ENCODE results near the gene TTC36. TPM values are rescaled to one million over a fixed set of nuclear protein-coding genes. Genes with fewer than 3 reads are reported as not detected.

Gene TTC36
- total and polyA plus RNA-seq, 2 experiments from 2014 or later = 3.1 to 4.9 TPM

GRCh38 chr11:118503216-118503615, 24.1 kb upstream of the TTC36 start:
- TF ChIP-seq CTCF (IDR thresholded peaks at IDR 0.05; ENCODE audit: poor library complexity) = no peak
- TF ChIP-seq EZH2 (IDR thresholded peaks at IDR 0.05; ENCODE audit: borderline replicate concordance) = no peak
- TF ChIP-seq EZH2phosphoT487 (IDR thresholded peaks at IDR 0.05; ENCODE audit: low read depth, severe bottlenecking, unreplicated experiment) = no peak
- Histone ChIP-seq H3K4me1 (ENCODE audit: insufficient read depth) (no peaks in the 10 kb centered on the region), H3K9me3 (ENCODE audit: low read depth) (no peaks in the 10 kb centered on the region), H3K27ac (no peak overlapping the region), H2AFZ (no peak overlapping the region), H3K27me3 (no peaks in the 10 kb centered on the region), H3K79me2 (no peaks in the 10 kb centered on the region), H4K20me1 (ENCODE audit: insufficient read depth, poor library complexity, severe bottlenecking) (no peaks in the 10 kb centered on the region), H3K36me3 (replicated peaks; ENCODE audit: insufficient read depth, low read depth) (no peaks in the 10 kb centered on the region), H3K4me2 (no peak overlapping the region), H3K9me2 (replicated peaks; ENCODE audit: insufficient read depth) (no peaks in the 10 kb centered on the region), H3K4me3 (no peak overlapping the region)
- 92% methylated on average over 3 of the region's 3 CpGs for WGBS (ENCODE audit: low lambda C conversion rate, missing lambda C conversion rate)
- no peak for DNase-seq (ENCODE audit: low spot score)

- WGBS (ENCODE audit: low lambda C conversion rate, missing lambda C conversion rate) = 92% methylated on average over 5 of the region's 5 CpGs
- TF ChIP-seq CTCF (IDR thresholded peaks at IDR 0.05; ENCODE audit: poor library complexity) (no peak), EZH2 (IDR thresholded peaks at IDR 0.05; ENCODE audit: borderline replicate concordance) (no peak), EZH2phosphoT487 (IDR thresholded peaks at IDR 0.05; ENCODE audit: low read depth, severe bottlenecking, unreplicated experiment) (no peak)
Observed at GRCh38 chr11:118511601-118512000, 15.7 kb upstream of the TTC36 start.

GRCh38 chr11:118514103-118514502, 13.2 kb upstream of the TTC36 start:
- Histone ChIP-seq H3K4me1 (ENCODE audit: insufficient read depth) (no peaks in the 10 kb centered on the region), H3K27ac (no peak overlapping the region), H2AFZ (no peak overlapping the region), H3K27me3 (no peaks in the 10 kb centered on the region), H3K36me3 (replicated peaks; ENCODE audit: insufficient read depth, low read depth) (no peaks in the 10 kb centered on the region), H3K9me3 (ENCODE audit: low read depth) (no peaks in the 10 kb centered on the region), H3K4me3 (no peak overlapping the region), H3K4me2 (no peak overlapping the region), H3K79me2 (no peaks in the 10 kb centered on the region), H4K20me1 (ENCODE audit: insufficient read depth, poor library complexity, severe bottlenecking) (no peaks in the 10 kb centered on the region), H3K9me2 (replicated peaks; ENCODE audit: insufficient read depth) (no peaks in the 10 kb centered on the region)
- no peak for TF ChIP-seq EZH2phosphoT487 (IDR thresholded peaks at IDR 0.05; ENCODE audit: low read depth, severe bottlenecking, unreplicated experiment)
- TF ChIP-seq CTCF (IDR thresholded peaks at IDR 0.05; ENCODE audit: poor library complexity) = no peak
- TF ChIP-seq EZH2 (IDR thresholded peaks at IDR 0.05; ENCODE audit: borderline replicate concordance) = no peak
- DNase-seq (ENCODE audit: low spot score) = no peak
- whole genome bisulfite sequencing (ENCODE audit: low lambda C conversion rate, missing lambda C conversion rate) = 89% methylated on average over 7 of the region's 7 CpGs

More at GRCh38 chr11:118511601-118512000, 15.7 kb upstream of the TTC36 start:
- Histone ChIP-seq H4K20me1 (ENCODE audit: insufficient read depth, poor library complexity, severe bottlenecking) (no peaks in the 10 kb centered on the region), H3K4me2 (no peak overlapping the region), H3K79me2 (no peaks in the 10 kb centered on the region), H3K4me1 (ENCODE audit: insufficient read depth) (no peaks in the 10 kb centered on the region), H3K9me2 (replicated peaks; ENCODE audit: insufficient read depth) (no peaks in the 10 kb centered on the region), H3K36me3 (replicated peaks; ENCODE audit: insufficient read depth, low read depth) (no peaks in the 10 kb centered on the region), H2AFZ (no peak overlapping the region), H3K4me3 (no peak overlapping the region), H3K9me3 (ENCODE audit: low read depth) (no peaks in the 10 kb centered on the region), H3K27ac (no peak overlapping the region), H3K27me3 (no peaks in the 10 kb centered on the region)
- DNase-seq (ENCODE audit: low spot score) = no peak

GRCh38 chr11:118519549-118519948, 7.7 kb upstream of the TTC36 start:
- TF ChIP-seq EZH2 (IDR thresholded peaks at IDR 0.05; ENCODE audit: borderline replicate concordance) (no peak), EZH2phosphoT487 (IDR thresholded peaks at IDR 0.05; ENCODE audit: low read depth, severe bottlenecking, unreplicated experiment) (no peak), CTCF (IDR thresholded peaks at IDR 0.05; ENCODE audit: poor library complexity) (no peak)
- 93% methylated on average over 6 of the region's 6 CpGs for WGBS (ENCODE audit: low lambda C conversion rate, missing lambda C conversion rate)
- Histone ChIP-seq H3K27me3 (no peaks in the 10 kb centered on the region), H3K36me3 (replicated peaks; ENCODE audit: insufficient read depth, low read depth) (peaks cover 2% of the 10 kb centered on the region), H3K27ac (no peak overlapping the region), H3K79me2 (no peaks in the 10 kb centered on the region), H3K4me1 (ENCODE audit: insufficient read depth) (no peaks in the 10 kb centered on the region), H4K20me1 (ENCODE audit: insufficient read depth, poor library complexity, severe bottlenecking) (no peaks in the 10 kb centered on the region), H3K4me2 (no peak overlapping the region), H2AFZ (no peak overlapping the region), H3K9me2 (replicated peaks; ENCODE audit: insufficient read depth) (no peaks in the 10 kb centered on the region), H3K4me3 (no peak overlapping the region), H3K9me3 (ENCODE audit: low read depth) (no peaks in the 10 kb centered on the region)
- no peak for DNase-seq (ENCODE audit: low spot score)
